ENCODE measurements around the gene CDC42SE2. TPM values are rescaled to one million over a fixed set of nuclear protein-coding genes. Genes with fewer than 3 reads are reported as not detected.

Gene CDC42SE2
- total RNA-seq, 2 experiments from 2014 or later, result 54.2 to 66.8 TPM

GRCh38 chr5:131217791-131218190 is 46.1 kb upstream of the CDC42SE2 start:
- DNase-seq (ENCODE audit: low spot score), result no peak
- Histone ChIP-seq H3K27ac (ENCODE audit: low read depth, low read length, poor library complexity, severe bottlenecking) (no peak overlapping the region), H2AFZ (ENCODE audit: low read length) (no peak overlapping the region), H3K4me2 (ENCODE audit: low read length) (no peak overlapping the region), H3K36me3 (ENCODE audit: insufficient read depth, low read length) (peaks cover 6% of the 10 kb centered on the region), H3K79me2 (ENCODE audit: insufficient read depth, low read depth, low read length) (peaks cover 23% of the 10 kb centered on the region; the same call in 1 of the 2 replicates), H4K20me1 (ENCODE audit: insufficient read depth, low read length) (no peaks in the 10 kb centered on the region), H3K4me3 (ENCODE audit: low read depth, low read length, poor library complexity, severe bottlenecking) (no peak overlapping the region), H3K9me3 (ENCODE audit: low read length) (no peaks in the 10 kb centered on the region), H3K9me2 (ENCODE audit: insufficient read depth, low read length) (no peaks in the 10 kb centered on the region), H3K4me1 (ENCODE audit: insufficient read depth, low read length, poor library complexity, severe bottlenecking) (peaks cover 21% of the 10 kb centered on the region)
- intact Hi-C loops (cut with micrococcal nuclease; ENCODE audit: unreplicated experiment), result no loop called here
- POLR2A ChIA-PET, result interaction anchor here (0.5 to 0.7 kb wide), 4 partner anchors 9 to 47 kb away, joined by 3 to 7 read pairs (median 6); no protein-coding TSS in a partner anchor
- CTCF ChIA-PET (ENCODE audit: unreplicated experiment), result no interaction called here
- TF ChIP-seq CTCF (conservative IDR thresholded peaks at IDR 0.05; ENCODE audit: low read length) (no peak), EZH2phosphoT487 (IDR thresholded peaks at IDR 0.05; ENCODE audit: borderline replicate concordance, low read depth, low read length) (no peak)
- no TSS peak for BruUV-seq (replicated peaks)

DNA sequence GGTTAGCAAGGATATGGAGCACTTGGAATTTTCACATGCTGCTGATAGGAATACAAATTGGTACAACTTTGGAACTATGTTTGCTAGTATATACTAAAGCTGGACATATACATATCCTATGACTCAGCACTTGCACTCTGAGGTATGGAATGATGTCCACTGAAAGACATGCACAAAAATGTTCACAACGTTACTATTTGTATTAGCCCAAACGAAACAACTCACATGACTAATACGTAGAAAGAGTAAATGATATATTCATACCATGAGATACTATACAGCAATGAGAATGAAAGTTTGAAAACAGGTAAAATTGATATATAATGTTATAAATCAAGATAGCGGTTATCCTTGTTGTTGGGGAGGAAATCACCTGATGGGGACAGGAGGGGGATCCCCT is 45.5 kb upstream of the CDC42SE2 start:
- Histone ChIP-seq H3K4me2 (ENCODE audit: low read length) (no peak overlapping the region), H3K27ac (ENCODE audit: low read depth, low read length, poor library complexity, severe bottlenecking) (no peak overlapping the region), H3K4me1 (ENCODE audit: insufficient read depth, low read length, poor library complexity, severe bottlenecking) (peaks cover 19% of the 10 kb centered on the region), H3K9me2 (ENCODE audit: insufficient read depth, low read length) (no peaks in the 10 kb centered on the region), H4K20me1 (ENCODE audit: insufficient read depth, low read length) (no peaks in the 10 kb centered on the region), H2AFZ (ENCODE audit: low read length) (no peak overlapping the region), H3K79me2 (ENCODE audit: insufficient read depth, low read depth, low read length) (peaks cover 17% of the 10 kb centered on the region; the same call in 1 of the 2 replicates), H3K4me3 (ENCODE audit: low read depth, low read length, poor library complexity, severe bottlenecking) (no peak overlapping the region), H3K36me3 (ENCODE audit: insufficient read depth, low read length) (peaks cover 12% of the 10 kb centered on the region), H3K9me3 (ENCODE audit: low read length) (no peaks in the 10 kb centered on the region)
- BruUV-seq (replicated peaks), result no TSS peak
- TF ChIP-seq EZH2phosphoT487 (IDR thresholded peaks at IDR 0.05; ENCODE audit: borderline replicate concordance, low read depth, low read length), result no peak
- TF ChIP-seq CTCF (conservative IDR thresholded peaks at IDR 0.05; ENCODE audit: low read length), result no peak
- intact Hi-C loops (cut with micrococcal nuclease; ENCODE audit: unreplicated experiment), result no loop called here
- POLR2A ChIA-PET, result interaction anchor here (0.6 to 0.8 kb wide), 2 partner anchors 9 to 15 kb away, joined by 3 read pairs; no protein-coding TSS in a partner anchor
- CTCF ChIA-PET (ENCODE audit: unreplicated experiment), result no interaction called here
- no peak for DNase-seq (ENCODE audit: low spot score)

- BruUV-seq (replicated peaks), result no TSS peak
- intact Hi-C loops (cut with micrococcal nuclease; ENCODE audit: unreplicated experiment), result no loop called here
- Histone ChIP-seq H3K4me2 (ENCODE audit: low read length) (no peak overlapping the region), H3K4me3 (ENCODE audit: low read depth, low read length, poor library complexity, severe bottlenecking) (no peak overlapping the region), H3K9me3 (ENCODE audit: low read length) (no peaks in the 10 kb centered on the region), H3K36me3 (ENCODE audit: insufficient read depth, low read length) (peaks cover 27% of the 10 kb centered on the region), H2AFZ (ENCODE audit: low read length) (no peak overlapping the region), H3K79me2 (ENCODE audit: insufficient read depth, low read depth, low read length) (peaks cover 4% of the 10 kb centered on the region; the same call in 1 of the 2 replicates), H3K9me2 (ENCODE audit: insufficient read depth, low read length) (no peaks in the 10 kb centered on the region), H3K4me1 (ENCODE audit: insufficient read depth, low read length, poor library complexity, severe bottlenecking) (peaks cover 12% of the 10 kb centered on the region), H3K27ac (ENCODE audit: low read depth, low read length, poor library complexity, severe bottlenecking) (no peak overlapping the region), H4K20me1 (ENCODE audit: insufficient read depth, low read length) (peaks cover 5% of the 10 kb centered on the region; the same call in 1 of the 2 replicates)
- TF ChIP-seq EZH2phosphoT487 (IDR thresholded peaks at IDR 0.05; ENCODE audit: borderline replicate concordance, low read depth, low read length) (no peak), CTCF (conservative IDR thresholded peaks at IDR 0.05; ENCODE audit: low read length) (no peak)
- CTCF ChIA-PET (ENCODE audit: unreplicated experiment), result no interaction called here
- DNase-seq (ENCODE audit: low spot score), result no peak
- POLR2A ChIA-PET, result interaction anchor here (0.7 to 2.1 kb wide), 5 partner anchors 9 to 53 kb away, joined by 3 to 9 read pairs (median 5); no protein-coding TSS in a partner anchor
Measured at GRCh38 chr5:131220566-131220965, 43.3 kb upstream of the CDC42SE2 start.
